GM19372 (cell line): Measurements from ENCODE around the gene HOXA5.

Experiments used
- ATAC-seq: cut with Tn5 transposase; IDR thresholded peaks from one replicate; pipeline ENCODE4 v1.9.1; 2021; ENCODE audit warnings: mild to moderate bottlenecking, low read depth, moderate library complexity; ENCODE audit not compliant: unreplicated experiment

Gene HOXA5

DNA sequence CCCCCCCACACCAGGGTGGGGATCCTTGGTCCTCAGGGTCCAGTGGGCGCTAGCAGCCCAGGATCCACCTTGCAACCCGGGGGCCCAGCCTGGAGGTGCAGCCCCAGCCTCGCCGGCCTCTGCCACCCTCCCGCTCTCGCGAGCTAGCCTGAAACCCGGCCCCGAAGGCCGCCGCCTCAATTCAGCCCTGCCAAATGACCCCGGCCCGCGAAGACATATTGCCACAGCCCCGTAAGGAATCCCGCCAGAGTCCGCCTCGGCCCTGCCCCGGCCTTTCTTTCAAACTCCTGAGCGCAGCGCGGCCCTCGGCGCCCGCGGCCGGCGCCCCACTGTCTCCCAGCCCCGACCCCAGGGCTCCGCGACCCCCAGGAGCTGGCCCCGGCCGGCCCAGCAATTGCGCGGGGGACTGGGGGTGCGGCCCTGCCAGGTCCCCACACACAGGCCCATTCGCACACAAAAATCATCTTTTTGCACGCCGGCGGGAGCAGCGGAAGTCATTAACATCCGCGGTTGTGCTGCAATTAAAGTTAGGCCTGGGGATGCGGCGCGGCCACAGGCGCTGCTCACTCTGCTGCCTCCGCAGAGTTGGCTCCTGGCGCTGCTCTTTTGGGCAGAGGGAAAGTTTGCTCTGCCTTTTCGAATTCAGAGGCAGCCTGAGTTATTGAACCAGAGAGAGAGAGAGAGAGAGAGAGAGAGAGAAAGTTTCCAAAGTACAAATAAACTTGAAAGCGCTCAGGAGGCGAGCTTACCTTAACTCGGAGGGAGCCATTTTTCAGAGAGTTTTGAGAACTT, 4.0 kb downstream of the HOXA5 start:
- ATAC-seq = no peak

DNA sequence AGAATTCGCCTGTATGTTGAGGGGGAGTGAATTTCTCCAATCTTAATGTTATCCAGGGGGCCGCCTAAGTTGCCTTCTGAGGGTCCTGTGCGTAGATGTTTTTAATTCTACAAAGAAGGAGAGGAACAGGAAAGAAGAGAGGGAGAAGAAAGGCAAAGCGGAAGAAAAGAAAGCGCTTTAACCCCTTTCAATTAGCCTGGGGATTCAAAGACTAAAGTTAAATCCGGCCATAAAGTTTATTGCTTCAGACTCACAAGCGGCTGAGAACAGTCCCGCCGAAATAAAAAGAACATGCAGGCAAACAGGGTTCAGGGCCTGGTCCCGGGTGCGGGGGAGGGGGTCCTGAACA, 4.5 kb downstream of the HOXA5 start:
- ATAC-seq = no peak

DNA sequence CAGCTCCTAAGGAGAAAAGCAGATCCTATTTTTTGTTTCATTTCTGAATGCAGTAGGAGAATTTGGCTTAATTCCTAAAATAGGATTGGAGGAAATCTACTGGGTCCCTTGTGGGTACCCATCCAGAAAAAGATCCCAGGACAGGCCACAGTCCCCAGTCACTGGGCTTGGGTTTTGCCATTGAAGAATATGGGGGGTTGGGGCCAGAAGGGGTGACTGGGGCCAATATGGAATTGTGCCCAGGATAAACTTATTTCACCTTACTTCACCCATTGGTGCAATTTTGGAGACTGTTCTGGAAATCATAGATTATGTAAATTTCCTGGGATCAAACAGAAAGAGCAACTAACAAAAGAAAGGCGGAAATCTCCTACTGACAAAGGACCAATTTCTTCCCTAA, 5.0 kb downstream of the HOXA5 start:
- ATAC-seq = no peak

DNA sequence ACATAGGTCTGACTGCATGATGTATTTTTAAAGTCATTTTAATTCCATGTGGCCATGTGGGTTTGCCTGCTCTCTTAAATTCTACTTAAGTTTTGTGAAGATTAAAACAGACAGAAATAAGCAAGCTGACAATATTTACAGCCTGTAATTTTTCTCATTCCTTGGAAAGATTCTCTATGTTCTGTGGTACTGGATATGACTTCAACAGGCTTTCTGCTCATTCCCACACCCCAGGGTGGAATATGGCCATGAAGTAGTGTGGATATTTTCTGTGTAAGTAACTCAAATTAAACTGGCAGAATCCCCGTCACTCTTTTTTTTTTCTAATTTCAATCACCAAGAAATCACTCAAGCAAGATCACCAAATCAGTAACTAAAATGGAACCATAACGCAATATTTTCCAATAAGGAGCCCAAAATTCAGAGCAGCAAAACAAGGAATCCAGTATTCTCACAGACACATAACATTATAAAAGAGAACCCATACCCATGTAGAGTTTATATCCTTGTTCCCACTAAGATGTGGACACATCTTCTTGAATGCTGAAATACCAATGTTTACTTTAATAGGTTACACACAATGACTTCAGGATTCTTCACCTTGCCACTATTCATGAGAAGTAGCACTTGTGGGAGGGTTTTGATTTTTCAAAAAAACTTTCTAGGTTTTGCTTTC, 5.7 kb downstream of the HOXA5 start:
- ATAC-seq = no peak

DNA sequence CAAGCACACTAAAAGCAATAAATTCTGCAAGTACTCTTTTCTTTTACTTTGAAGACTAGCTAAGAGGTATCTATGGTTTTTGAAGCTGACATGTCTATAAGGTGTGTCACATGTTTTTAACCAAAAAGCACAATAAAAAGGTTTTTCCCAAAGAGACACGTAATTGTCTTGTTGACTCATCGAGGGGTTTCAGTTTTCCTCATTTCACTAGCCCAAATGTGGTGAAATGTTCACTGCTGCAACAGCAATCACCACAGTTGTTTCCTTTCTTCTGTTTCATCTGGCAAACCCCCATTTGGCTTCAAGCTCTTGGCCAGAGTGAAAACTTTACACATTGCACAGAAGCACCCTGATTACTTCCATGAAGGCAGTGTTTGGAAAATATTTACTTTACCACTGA, 9.1 kb downstream of the HOXA5 start:
- no peak for ATAC-seq

DNA sequence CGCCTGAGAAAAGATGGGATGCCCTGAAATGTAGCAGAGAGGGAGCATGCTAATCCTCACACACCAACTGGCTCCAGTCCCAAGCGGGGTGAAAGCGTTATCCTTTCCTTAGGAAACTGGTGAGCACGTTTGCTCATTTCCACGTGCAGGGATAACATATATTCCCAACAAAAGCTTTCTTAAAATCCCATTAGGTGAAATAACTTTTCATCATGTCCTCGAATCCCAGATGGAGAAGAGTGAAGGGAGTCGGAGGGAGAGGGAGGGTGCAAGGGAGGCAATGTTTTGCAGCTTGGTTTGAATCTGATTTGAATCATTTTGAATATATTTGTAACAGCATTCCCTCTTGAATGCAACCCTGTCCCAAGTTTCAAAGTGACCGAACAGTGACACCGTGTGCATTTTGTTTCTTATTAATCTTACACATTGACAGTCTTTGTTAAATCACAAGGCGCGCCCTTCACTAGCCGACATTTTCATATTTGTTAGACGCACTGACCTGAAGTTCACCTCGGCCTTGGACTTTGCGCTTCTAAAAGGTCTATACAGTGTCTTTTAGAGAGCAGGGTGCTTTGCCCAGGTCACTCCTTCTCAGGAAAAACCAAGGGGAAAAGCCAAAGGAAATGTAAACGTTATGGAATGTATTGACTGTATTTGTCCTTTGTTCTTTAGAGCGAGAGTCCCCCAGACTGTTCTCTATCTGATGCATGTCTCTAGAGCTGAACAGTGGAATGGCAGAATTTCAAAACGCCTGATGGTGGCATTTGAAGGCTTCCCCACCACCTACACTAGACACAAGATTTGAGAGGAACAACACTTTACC, 9.9 kb downstream of the HOXA5 start:
- no peak for ATAC-seq

DNA sequence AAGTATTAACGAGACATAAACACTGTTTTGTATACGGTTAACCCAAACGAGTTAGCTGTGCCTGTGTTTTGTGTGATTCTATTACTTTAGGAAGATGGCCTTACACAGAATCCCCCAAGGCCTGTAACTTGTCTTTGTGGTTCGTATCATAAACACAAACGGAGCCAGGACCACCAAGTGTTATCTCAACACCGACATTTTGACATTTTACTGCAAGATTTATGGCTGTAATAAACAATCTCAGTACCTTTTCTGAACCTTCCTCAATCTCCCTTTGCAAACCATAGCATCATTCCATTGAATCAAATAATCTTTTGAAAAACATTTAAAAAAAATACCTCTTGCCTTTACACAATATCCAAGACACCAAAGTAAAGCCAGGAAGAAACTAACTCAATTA, 10.5 kb downstream of the HOXA5 start:
- no peak for ATAC-seq

DNA sequence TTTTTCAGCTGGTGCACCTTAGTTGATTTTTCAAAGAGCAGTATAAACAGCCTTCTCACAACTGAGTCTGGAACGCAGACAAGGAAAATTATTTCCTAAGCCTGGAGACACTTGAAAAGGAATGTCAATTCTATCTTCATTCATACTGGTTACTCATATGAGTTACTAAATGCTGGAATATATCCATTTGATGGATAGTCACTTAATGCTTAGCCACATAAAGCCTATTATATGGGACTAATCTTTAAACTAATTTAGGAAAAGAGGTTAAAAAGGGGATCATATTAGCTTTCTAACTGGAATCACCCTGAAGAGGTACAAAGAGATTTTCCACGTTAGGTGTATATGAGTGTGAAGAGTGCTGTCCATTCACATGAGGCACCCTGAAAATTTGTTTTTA, 11.3 kb downstream of the HOXA5 start:
- no peak for ATAC-seq

DNA sequence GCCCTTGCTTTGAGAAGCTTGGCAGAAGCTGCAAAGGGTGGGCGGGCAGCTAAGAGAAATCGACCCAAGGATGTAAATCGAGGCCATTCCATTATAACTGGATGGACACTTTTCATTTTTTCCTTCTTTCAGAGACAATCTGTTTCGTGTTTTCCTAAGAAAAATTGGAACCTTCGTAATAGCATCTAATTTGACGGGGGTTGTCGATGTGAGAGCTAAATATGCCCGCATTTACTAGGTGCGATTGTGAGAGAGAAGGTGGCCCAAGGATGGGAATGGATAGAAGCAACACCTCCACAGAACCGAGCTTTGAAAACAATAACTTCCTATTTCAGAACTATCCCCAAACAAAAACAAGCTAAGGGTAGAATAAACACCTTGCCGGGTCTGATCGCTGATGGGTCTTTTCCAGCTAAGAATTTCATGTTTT, 12.1 kb downstream of the HOXA5 start:
- ATAC-seq = no peak

DNA sequence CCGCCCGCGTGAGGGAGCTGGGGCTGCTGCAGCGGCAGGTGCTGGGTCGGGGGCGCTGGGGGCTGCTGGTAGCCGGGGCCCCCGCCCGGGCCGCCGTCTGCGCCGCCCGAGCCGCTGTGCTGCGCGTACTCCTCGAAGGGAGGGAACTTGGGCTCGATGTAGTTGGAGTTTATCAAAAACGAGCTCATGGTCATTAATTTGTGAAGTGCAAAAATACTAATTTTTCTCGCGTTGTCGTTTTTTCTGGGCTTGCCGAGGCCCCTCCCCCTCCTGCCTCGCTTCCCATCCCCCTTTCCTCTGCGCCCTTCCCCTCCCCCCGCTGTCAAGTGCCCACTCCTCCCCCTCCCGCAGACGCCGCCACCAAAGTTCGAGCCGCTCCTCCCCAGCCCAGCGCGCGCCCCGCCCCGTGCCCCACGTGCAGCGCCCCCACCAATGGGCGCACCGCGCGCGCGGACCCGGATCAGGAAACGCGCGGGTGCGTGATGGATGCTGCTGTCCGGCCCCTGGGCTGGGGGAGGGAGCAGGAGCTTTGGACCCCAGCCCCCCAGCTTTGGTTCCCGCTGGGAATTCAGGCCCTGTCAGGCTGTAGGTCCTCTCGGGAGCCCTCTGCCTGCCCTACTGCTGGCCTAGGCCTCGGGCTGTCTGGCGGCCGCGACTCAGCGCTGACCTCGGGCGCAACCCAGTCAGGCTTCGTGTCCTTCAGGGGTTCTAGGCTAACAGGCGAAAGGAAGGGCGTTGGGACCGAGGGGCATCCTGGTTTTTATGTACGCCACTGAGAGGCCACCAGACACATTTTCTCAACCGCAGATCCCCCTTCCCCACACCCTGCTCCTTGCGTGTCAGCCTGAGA, 12.7 kb downstream of the HOXA5 start, which contains the start of gene HOXA4:
HOXA4 (minus strand) TSS at position 218 of the 850 bp plus-strand sequence; CDS start at position 194, 24 bp downstream.
- no peak for ATAC-seq

DNA sequence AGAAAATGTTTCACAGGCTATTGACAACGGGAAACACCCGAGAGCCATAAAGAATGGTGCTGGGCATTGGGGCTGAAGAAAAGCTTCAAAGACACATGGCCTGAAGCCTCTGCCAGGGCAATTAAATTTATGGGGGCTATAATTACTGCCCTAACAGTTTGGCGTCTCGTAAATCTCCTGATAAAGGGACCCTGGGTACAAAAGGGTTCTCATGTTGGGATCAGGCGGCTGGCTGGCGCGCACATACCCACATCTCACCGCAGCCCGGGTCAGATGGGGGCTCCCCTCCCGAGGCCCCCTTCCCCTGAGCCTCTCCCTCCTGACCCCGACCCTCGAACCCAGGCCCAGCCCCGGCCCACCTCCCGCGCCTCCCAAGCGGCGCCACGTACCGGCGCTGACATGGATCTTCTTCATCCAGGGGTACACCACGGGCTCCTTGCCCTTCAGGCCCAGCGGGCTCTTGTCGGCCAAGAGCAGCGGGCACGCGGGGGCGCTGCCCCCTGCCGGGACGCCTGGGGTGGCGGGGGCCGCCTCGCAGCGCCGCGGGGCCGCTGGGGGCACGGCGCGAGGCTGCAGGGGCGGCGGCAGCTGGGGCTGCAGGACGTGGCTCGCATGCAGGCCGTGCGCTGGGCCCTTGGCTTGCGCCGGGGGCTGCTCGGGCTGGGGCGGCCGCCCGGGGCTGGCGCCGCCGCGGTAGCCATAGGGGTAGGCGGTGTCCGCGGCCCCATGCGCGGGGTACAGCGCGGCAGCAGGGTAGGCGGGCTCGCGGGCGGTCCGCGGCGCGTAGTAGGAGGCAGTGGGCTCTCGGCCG, 13.5 kb downstream of the HOXA5 start:
- ATAC-seq = no peak

DNA sequence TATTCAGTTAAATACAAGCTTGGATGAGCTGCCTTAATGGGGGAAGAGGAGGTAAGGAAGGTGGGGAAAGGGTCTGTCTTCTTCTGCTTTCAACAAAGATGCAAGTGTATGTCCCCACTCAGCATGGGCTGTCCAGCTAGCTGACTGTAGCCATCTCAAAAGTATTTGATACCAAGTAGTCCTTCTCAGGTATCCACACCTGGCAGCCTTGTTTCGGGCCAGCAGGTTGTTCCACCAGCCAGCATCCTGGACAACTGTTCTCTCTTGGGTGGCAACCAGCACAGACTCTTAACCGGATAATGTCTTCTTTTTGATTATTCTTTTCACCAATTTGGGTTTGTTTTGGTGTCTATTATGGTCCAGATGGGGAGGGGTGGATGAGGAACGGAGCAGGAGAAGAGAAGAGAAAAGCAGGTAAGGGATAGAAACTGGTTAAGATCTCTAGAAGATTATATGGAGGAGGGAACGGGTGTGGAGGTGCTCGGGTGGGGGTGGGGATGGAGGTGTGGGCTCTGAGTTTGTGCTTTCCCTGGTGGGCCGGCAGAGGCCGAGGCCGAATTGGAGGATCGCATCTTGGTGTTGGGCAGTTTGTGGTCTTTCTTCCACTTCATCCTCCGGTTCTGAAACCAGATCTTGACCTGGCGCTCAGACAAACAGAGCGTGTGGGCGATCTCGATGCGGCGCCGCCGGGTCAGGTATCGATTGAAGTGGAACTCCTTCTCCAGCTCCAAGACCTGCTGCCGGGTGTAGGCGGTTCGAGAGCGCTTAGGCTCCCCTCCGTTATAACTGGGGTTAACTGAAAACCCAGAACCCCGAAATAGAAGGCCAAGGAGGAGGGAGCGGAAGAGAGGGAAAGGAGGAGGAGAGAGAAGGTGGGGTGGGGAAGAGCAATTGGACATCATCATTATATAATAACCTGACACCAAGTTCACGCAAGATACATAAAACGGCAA, 14.4 kb downstream of the HOXA5 start:
- no peak for ATAC-seq

DNA sequence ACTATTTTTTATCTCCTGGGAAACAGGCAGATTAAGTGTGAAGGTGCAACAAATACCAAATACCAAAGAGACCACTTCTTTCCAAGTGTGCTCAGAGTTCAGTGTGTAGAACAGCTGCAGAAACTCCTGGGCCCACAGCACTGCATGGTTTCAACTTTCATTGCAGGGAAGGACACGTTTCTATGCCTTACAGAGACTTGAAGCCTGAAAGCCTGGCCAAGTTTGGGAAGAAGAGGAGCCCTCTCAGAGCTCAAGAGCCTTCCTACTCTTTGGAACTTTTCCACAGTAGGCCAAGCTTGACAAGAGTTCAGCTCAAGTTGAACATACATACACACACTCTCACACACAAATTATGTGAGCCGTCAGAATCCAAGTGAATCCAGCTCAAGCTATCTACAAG, 15.4 kb downstream of the HOXA5 start:
- ATAC-seq = no peak

DNA sequence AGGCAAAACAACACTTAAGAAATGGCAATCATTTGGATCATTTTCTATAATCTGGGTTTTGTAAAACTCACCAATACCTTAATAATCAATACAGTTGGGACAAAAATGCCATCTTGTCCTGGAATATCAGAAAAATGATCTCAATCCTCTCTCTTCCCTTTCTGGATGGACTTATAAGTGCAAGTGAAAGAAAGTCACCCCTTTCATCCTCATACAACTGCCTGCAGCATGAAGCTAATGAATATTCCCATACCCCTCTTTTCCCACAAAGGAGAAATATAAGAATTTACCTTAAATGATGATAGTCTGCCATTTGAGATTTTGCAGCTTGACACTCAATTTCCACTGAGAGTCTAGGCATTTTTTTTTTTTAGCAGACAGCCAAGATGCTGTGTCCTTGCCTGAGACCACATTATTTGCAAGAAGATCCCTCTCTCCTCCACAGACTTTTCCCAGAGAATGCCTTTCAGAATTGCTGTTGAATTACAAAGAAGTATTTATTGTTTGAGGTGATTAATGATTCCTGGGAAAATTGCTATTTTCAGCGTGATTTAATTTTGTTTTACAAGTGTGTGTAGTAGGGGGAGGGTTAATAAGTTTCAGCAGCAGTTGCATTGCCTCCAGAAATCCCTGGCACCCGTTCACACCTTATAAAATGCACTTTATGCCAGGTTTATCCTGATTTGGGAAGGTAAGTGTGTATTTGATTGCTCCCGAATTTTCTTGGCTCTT, 16.7 kb downstream of the HOXA5 start:
- no peak for ATAC-seq

DNA sequence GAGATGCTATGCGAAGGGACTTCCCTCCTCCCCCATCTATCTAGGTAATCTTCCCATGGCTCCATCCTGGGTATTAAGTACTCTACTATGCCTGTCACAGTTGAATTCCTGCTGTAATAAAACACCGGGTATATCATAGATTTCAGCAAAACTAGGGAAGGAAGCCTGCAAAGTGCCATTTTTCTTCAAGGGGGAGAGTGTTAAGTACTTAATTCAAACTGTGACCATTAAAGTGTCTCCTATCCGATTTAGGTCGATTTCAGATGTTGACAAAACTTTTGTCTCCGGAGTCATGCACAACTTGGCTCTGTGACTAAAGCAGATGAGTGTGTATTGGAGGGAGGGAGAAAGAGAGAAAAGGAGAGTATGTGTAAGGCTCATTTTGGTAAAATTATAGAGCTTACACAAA, 17.5 kb downstream of the HOXA5 start:
- ATAC-seq = no peak

DNA sequence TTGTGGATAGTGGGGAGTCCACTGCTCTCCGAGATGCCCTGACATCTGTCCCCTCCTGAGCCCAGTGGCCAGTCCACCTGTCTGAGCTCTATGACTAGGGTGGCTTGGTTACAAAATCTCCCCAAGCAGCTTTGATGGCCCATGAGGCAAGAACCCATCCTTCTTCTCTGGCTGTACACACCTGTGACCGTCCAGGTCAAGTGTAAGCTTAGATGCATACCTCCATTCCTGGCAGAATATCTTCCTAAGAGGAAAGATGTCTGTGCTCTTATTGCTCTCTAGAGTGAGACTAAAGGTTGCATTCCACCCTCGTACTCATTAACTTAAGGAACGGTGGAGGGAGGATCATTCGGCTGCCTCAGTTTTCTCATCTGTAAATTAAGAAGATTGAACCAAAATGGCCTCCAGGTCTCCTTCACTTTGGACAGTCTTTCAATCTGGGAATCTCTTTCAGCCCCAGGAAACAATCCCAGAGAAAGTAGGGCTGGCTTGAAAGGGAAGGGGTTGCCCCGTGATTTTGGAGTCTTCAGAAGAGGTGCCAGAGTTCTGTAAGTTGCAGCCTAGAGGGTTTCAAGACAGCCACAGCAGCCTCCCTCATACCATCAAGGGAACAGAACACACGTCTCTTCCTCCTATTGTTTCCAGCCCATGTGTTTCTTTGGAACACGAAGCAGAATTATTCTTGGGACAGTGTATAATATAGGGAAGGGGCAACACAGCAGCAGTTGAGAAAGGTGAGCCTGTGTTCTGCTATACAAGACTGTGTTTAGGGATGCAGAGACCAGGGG, 18.4 kb downstream of the HOXA5 start:
- ATAC-seq = no peak
